Calu3 (cell line): ENCODE measurements around the gene TMC7. TPM values are rescaled to one million over a fixed set of nuclear protein-coding genes. Genes with fewer than 3 reads are reported as not detected.

Source experiments
- BruUV-seq: library from RNA; stranded (reverse); fragments of 400-500 nt; replicated peaks from 2 replicates; lab custom pipeline; 2021; lab: Mats Ljungman, UMichigan
- CTCF ChIA-PET: fragments of 300-600 bp; sonication (Branson Sonifier 250); formaldehyde crosslinking; loops from one replicate; lab custom pipeline; 2022; ENCODE audit warnings: antibody characterized with exemption; lab: Charles Lee
- DNase-seq: peaks from one replicate; pipeline ENCODE4 v3.0.0; 2022
- H3K27ac Mint-ChIP-seq: one replicate; pipeline ENCODE4 v1.8.0; 2022; ENCODE audit warnings: mixed read lengths; ENCODE audit not compliant: unreplicated experiment
- H3K27me3 Mint-ChIP-seq: one replicate; pipeline ENCODE4 v1.8.0; 2022; ENCODE audit warnings: mixed read lengths; ENCODE audit not compliant: unreplicated experiment
- H3K36me3 Mint-ChIP-seq: one replicate; pipeline ENCODE4 v1.8.0; 2022; ENCODE audit warnings: mild to moderate bottlenecking, moderate library complexity, mixed read lengths; ENCODE audit not compliant: insufficient read depth, unreplicated experiment
- H3K4me1 Mint-ChIP-seq: one replicate; pipeline ENCODE4 v1.8.0; 2022; ENCODE audit warnings: mild to moderate bottlenecking, low read depth, mixed read lengths; ENCODE audit not compliant: unreplicated experiment
- H3K4me3 Mint-ChIP-seq: one replicate; pipeline ENCODE4 v1.8.0; 2022; ENCODE audit warnings: mild to moderate bottlenecking, low read depth, moderate library complexity, mixed read lengths; ENCODE audit not compliant: unreplicated experiment
- H3K9me3 Mint-ChIP-seq: one replicate; pipeline ENCODE4 v1.8.0; 2022; ENCODE audit warnings: low read depth, mixed read lengths; ENCODE audit not compliant: unreplicated experiment
- intact Hi-C: fragments of 100-400 bp; cut with micrococcal nuclease; formaldehyde crosslinking; loops from one replicate; pipeline ENCODE4 v1.10.0; 2022; ENCODE audit not compliant: unreplicated experiment
- total RNA-seq: library from RNA; stranded (reverse); gene quantifications from 2 replicates; pipeline ENCODE4 v1.2.3, GENCODE V29; 2022
- TF ChIP-seq, protein P1 (sequence below): fragments of 200-600 bp; IDR thresholded peaks from one replicate; pipeline ENCODE4 v1.8.0; 2022; ENCODE audit warnings: antibody characterized with exemption; ENCODE audit not compliant: unreplicated experiment

TMC7 gene
- total RNA-seq, 1 experiment from 2014 or later, result 10.1 TPM

DNA sequence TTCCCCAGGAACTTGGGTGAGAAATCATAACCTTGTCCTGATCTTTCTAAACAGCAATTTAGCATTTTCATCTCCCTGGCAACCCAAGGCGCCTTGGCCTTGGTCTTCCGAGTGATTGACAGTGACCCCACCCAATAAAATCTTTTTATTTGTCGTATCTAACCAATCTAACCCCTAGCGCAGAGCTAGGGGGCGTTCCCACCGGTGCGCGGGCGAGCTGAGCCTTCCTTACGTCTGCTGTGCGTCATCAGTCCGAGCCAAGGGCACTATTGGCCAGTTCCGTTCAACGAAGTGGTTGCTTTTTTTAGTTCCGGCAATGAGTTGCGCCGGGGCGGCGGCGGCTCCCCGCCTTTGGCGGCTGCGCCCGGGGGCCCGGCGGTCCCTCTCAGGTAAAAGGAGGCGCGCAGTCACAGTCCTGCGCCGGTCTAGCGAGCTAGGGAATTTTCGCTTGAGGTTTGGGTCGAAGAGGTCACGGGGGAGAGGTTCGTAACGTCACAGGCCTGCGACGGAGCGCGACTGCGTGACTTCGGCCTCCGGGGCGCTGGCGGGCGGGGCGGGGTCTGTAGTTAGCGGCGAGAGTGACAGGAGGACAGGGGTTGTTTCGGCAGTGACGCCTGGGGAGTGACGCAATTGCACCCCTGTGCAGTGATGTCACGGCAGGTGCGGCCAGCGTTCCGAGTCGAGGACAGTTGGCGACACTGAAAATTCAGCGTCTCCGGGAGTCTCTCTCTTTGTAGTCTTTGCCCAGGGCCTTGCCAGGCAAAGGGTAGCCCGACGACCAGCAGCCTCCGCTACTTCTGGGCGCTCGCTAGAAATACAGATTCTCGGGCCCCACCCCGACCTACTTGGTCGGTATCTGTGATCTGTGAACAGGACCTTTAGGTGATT lies 83.9 kb downstream of the TMC7 start, which contains the start of gene COQ7:
Gene COQ7, plus strand, starts transcription at position 266 of the 888 bp plus-strand sequence. Its CDS starts 51 bp downstream, at position 317.
- TF ChIP-seq, protein P1, sequence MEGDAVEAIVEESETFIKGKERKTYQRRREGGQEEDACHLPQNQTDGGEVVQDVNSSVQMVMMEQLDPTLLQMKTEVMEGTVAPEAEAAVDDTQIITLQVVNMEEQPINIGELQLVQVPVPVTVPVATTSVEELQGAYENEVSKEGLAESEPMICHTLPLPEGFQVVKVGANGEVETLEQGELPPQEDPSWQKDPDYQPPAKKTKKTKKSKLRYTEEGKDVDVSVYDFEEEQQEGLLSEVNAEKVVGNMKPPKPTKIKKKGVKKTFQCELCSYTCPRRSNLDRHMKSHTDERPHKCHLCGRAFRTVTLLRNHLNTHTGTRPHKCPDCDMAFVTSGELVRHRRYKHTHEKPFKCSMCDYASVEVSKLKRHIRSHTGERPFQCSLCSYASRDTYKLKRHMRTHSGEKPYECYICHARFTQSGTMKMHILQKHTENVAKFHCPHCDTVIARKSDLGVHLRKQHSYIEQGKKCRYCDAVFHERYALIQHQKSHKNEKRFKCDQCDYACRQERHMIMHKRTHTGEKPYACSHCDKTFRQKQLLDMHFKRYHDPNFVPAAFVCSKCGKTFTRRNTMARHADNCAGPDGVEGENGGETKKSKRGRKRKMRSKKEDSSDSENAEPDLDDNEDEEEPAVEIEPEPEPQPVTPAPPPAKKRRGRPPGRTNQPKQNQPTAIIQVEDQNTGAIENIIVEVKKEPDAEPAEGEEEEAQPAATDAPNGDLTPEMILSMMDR, result no peak
- H3K27ac Mint-ChIP-seq, result peak within 1 kb of the TSS; percentile 100
- H3K27me3 Mint-ChIP-seq, result no peaks in the 10 kb centered on the region
- peaks cover 36% of the 10 kb centered on the region for H3K36me3 Mint-ChIP-seq
- peaks cover 18% of the 10 kb centered on the region for H3K4me1 Mint-ChIP-seq
- no TSS peak for BruUV-seq
- H3K9me3 Mint-ChIP-seq, result no peaks in the 10 kb centered on the region
- peak within 1 kb of the TSS; percentile 93 for H3K4me3 Mint-ChIP-seq
- peak; percentile 99 for DNase-seq
- intact Hi-C loops, result loop anchor here (5.0 kb wide), 1 partner anchor 70 kb away; no protein-coding TSS in a partner anchor
- CTCF ChIA-PET, result interaction anchor here (0.7 to 1.6 kb wide), 7 partner anchors 62 to 306 kb away, joined by 3 to 8 read pairs (median 4); partner anchors contain the start of genes ARL6IP1 and TMC7

DNA sequence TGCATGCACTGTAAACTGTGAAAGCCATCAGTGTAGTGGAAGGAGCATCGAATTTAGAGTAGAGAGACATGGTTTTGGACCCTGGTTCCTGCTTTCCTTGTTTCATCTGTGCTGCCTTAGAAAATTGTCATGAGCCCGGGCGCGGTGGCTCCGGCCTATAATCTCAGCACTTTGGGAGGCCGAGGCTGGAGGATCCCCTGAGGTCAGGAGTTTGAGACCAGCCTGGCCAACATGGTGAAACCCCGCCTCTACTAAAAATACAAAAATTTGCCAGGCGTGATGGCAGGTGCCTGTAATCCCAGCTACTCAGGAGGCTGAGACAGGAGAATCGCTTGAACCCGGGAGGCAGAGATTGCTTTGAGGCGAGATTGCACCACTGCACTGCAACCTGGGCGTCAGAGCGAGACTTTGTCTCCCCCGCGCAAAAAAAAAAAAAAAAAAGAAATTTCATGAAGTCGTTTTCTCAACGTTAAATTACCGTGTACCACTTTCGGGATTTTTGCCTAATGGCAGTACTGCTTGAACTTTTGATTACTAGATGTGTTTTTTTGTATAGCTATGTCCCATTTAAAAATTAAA lies 84.6 kb downstream of the TMC7 start:
- no peak for DNase-seq
- peaks cover 40% of the 10 kb centered on the region for H3K36me3 Mint-ChIP-seq
- no peaks in the 10 kb centered on the region for H3K27me3 Mint-ChIP-seq
- peak overlapping the region; percentile 93 for H3K4me3 Mint-ChIP-seq
- H3K4me1 Mint-ChIP-seq, result peaks cover 18% of the 10 kb centered on the region
- no peaks in the 10 kb centered on the region for H3K9me3 Mint-ChIP-seq
- TF ChIP-seq, protein P1, result no peak
- intact Hi-C loops, result loop anchor here (5.0 kb wide), 1 partner anchor 71 kb away; no protein-coding TSS in a partner anchor
- BruUV-seq, result TSS peak; percentile 67
- CTCF ChIA-PET, result interaction anchor here (0.9 to 1.6 kb wide), 4 partner anchors 63 to 85 kb away, joined by 3 to 8 read pairs (median 5); partner anchors contain the start of gene TMC7
- peak overlapping the region; percentile 100 for H3K27ac Mint-ChIP-seq

DNA sequence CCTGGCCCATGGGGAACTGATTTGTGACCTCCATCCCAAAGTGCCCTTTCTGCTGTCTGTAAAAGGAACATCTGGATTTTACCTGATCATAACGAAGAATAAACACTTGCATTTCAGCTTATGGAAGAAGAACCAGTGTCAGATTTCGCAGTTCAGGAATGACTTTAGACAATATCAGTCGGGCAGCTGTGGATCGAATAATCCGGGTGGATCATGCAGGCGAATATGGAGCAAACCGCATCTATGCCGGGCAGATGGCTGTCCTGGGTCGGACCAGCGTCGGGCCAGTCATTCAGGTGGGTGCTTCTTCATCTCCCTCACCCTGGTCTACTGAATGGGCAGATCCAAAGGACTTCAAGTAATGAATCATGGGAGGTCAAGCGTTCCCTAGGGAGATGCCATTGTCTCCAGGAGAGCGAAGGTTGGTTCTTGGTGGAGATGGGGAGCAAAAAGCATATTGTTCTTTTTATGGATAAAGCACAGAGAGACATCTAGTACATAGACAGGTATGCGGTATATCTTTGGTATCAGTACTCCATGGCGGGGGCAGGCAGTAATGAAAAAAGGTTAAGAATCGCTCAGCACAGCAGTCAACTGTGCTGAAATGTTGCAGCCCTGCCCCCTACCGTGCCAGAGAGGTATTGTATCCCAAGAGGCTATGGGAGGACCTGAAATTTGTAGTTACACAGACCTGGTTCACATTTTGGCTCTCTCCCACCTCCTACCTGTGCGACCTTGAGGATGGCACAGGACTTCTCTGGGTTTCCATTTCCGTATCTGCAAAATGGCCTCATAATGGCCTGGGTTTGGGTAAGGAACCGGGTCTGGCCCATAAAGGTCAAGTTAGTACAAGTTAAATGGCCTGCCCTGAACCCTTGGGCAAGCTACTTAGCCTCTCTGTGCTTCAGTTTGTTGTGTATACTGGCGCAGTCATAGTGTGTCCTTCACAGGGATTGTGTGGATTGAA lies 88.4 kb downstream of the TMC7 start:
- TF ChIP-seq, protein P1, result peak; percentile 91
- H3K27ac Mint-ChIP-seq, result no peak overlapping the region
- H3K4me1 Mint-ChIP-seq, result peaks cover 14% of the 10 kb centered on the region
- peaks cover 43% of the 10 kb centered on the region for H3K36me3 Mint-ChIP-seq
- H3K27me3 Mint-ChIP-seq, result no peaks in the 10 kb centered on the region
- no peak overlapping the region for H3K4me3 Mint-ChIP-seq
- no TSS peak for BruUV-seq
- no peaks in the 10 kb centered on the region for H3K9me3 Mint-ChIP-seq
- CTCF ChIA-PET, result interaction anchor here (1.2 kb wide), 1 partner anchor 88 kb away, joined by 8 read pairs; the partner anchor contains the start of gene TMC7
- intact Hi-C loops, result loop anchor here (1.0 kb wide), 1 partner anchor 89 kb away; the partner anchor contains the start of gene TMC7
- DNase-seq, result peak; percentile 89
